Fibroblast of villous mesenchyme (primary cell): ENCODE results near the gene GALNT7. TPM values are rescaled to one million over a fixed set of nuclear protein-coding genes. Genes with fewer than 3 reads are reported as not detected.

Source experiments
- DNase-seq: peaks from one replicate; pipeline ENCODE4 v3.0.0-alpha.2; 2010; ENCODE audit warnings: low read depth
- H3K4me3 ChIP-seq: 2 replicates; pipeline ENCODE4 v1.5.1; 2011; ENCODE audit warnings: low read depth, mild to moderate bottlenecking, low read length
- total RNA-seq: library from RNA; depleted of rRNA; stranded (reverse); fragments of >200 nt; gene quantifications from 2 replicates; pipeline ENCODE4 v1.2.3, GENCODE V29; 2012
- TF ChIP-seq, protein P1 (sequence below): IDR thresholded peaks from 2 replicates; pipeline ENCODE4 v1.5.1; 2012; ENCODE audit warnings: low read depth, mild to moderate bottlenecking, low read length; ENCODE audit not compliant: insufficient read depth

The GALNT7 gene
- total RNA-seq, 1 donor, result 23.3 TPM

- TF ChIP-seq, protein P1, sequence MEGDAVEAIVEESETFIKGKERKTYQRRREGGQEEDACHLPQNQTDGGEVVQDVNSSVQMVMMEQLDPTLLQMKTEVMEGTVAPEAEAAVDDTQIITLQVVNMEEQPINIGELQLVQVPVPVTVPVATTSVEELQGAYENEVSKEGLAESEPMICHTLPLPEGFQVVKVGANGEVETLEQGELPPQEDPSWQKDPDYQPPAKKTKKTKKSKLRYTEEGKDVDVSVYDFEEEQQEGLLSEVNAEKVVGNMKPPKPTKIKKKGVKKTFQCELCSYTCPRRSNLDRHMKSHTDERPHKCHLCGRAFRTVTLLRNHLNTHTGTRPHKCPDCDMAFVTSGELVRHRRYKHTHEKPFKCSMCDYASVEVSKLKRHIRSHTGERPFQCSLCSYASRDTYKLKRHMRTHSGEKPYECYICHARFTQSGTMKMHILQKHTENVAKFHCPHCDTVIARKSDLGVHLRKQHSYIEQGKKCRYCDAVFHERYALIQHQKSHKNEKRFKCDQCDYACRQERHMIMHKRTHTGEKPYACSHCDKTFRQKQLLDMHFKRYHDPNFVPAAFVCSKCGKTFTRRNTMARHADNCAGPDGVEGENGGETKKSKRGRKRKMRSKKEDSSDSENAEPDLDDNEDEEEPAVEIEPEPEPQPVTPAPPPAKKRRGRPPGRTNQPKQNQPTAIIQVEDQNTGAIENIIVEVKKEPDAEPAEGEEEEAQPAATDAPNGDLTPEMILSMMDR, result no peak
- DNase-seq, result no peak
- no peak overlapping the region for H3K4me3 ChIP-seq
Observed at GRCh38 chr4:173272314-173272713, 103.7 kb downstream of the GALNT7 start.

DNA sequence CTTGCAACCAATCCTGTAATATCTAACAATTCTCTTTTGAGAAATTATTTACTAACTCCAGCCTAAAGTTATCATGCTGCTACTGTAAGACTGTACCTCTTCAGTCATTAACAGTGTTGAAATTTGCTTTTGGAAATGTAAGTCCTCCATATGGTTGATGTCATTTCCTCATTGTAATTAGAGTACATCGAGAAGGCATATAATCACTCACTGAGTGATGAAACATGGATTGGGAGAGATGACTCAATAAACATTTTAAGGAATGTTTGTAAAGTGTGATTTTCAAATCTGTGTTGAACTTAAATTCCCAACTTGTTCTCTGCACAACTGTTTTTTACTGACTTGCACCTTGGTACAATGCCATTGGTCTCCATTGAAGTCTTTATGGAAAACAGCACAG is 104.4 kb downstream of the GALNT7 start:
- peak; percentile 46 for DNase-seq
- TF ChIP-seq, protein P1, result no peak
- no peak overlapping the region for H3K4me3 ChIP-seq

DNA sequence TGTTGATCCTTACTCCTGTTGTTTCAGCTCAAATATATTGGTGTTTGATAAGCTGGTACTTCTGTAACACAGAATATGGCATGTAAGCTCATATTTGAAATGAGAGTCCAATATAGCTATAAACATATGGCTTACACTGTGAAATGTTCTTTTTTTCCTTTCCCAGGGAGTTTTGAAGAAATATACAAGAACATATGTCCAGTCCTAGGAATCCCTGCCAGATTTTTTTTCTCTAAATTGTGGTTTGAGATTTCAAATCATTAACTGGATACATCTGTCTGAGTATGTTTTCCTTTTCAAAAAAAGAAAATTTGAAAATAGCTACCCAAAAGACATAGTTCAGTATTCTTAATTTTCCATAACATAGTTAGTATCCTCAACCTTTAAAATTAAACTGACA is 105.3 kb downstream of the GALNT7 start:
- no peak for DNase-seq
- TF ChIP-seq, protein P1, result no peak
- no peak overlapping the region for H3K4me3 ChIP-seq

DNA sequence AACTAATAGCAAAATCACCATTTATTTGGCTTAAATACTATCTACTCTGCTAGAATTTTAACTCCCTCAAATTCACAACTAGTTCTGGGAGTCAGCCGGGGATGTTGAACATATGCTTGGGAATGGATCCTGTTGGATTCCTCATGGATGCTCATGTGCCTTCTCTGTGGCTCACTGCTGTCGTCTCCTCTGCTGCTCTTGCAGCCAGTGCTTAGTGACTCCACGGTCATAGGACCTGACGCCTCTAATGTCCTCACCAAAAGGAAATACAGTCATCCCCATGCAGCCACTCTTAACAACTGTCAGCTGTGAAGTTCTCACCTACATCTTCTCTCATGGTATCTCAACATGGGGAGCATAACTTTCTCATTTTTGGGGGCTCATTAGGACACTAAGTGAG is 106.1 kb downstream of the GALNT7 start:
- TF ChIP-seq, protein P1, result no peak
- DNase-seq, result no peak
- no peak overlapping the region for H3K4me3 ChIP-seq

DNA sequence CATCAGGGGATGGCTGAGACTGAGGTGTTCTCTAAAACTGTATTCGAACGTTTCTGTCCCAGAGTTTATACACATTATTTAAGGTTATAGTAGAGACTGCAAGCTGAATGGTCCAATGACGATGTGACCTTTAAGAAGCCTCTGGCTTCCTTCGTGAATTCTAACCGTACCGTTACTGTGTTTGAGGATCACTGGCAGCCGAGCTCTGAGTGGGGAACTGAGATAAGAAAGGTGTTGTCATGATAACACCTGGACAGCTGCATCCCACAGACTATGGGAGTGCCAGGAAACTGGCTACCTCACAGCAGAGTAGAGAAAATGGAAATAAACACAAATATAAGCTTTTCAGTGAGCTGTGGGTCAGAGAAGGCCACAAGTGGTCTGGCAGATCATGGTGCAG is 106.5 kb downstream of the GALNT7 start:
- no peak for DNase-seq
- TF ChIP-seq, protein P1, result no peak
- no peak overlapping the region for H3K4me3 ChIP-seq

DNA sequence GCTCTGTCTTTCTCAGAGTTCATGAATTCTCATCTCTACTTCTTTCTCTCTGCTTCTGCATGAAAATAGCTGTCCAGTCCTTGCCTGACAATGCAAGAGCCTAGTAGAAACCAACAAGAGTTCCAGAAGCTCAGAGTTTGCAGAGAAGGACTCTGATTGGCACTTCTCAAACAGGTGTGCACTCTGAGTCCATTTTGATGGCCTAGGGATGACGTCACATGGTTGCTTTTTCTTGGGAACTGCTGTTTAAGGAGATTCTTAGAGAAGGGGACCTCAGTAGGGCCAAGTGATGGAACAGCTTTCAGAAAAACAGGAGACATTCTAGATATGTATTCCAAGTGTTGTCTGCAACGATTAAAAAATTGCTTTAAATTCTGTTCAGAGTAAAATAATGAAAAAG is 108.7 kb downstream of the GALNT7 start:
- TF ChIP-seq, protein P1, result no peak
- H3K4me3 ChIP-seq, result no peak overlapping the region
- DNase-seq, result no peak

- DNase-seq, result no peak
- no peak overlapping the region for H3K4me3 ChIP-seq
- TF ChIP-seq, protein P1, result no peak
Observed at GRCh38 chr4:173280998-173281397, 112.4 kb downstream of the GALNT7 start.
